HepG2 (cell line): Measurements from ENCODE around the gene EGFR. TPM values are rescaled to one million over a fixed set of nuclear protein-coding genes. Genes with fewer than 3 reads are reported as not detected.

ENCODE experiments used
- CEBPG ChIP-seq: IDR thresholded peaks from 2 replicates; pipeline ENCODE4 v1.6.1; 2016
- FOXA3 ChIP-seq: IDR thresholded peaks from 2 replicates; pipeline ENCODE4 v1.6.1; 2016; ENCODE audit warnings: missing genetic modification reagents, missing compliant biosample characterization
- HNRNPLL ChIP-seq: fragments of 200-400 bp; formaldehyde crosslinking; IDR thresholded peaks from 2 replicates; pipeline ENCODE4 v1.6.1; 2017; ENCODE audit warnings: mild to moderate bottlenecking, low read depth, low read length; ENCODE audit not compliant: poor library complexity, severe bottlenecking
- JUN ChIP-seq: sonication (generic); formaldehyde crosslinking; IDR thresholded peaks from 2 replicates; pipeline ENCODE4 v1.4.0; 2020; ENCODE audit warnings: mild to moderate bottlenecking, missing genetic modification reagents
- KAT7 ChIP-seq: IDR thresholded peaks from 2 replicates; pipeline ENCODE4 v1.6.1; 2018; ENCODE audit warnings: borderline replicate concordance, missing compliant biosample characterization
- LCORL ChIP-seq, 2 experiments: fragments of 450-650 bp in 1 of 2; sonication (generic) in 1 of 2; formaldehyde crosslinking in 1 of 2; IDR thresholded peaks; 2 replicates each; pipeline versions ENCODE4 v1.5.0 to v1.6.1; 2017 to 2020; ENCODE audit warnings: antibody characterized with exemption in 1 of 2, missing genetic modification reagents in 1 of 2
- NCOA1 ChIP-seq: sonication (generic); formaldehyde crosslinking; IDR thresholded peaks from 2 replicates; pipeline ENCODE4 v1.9.0; 2021; ENCODE audit warnings: missing genetic modification reagents
- NFIB ChIP-seq: sonication (generic); formaldehyde crosslinking; IDR thresholded peaks from 2 replicates; pipeline ENCODE4 v1.9.0; 2021; ENCODE audit warnings: missing genetic modification reagents, mild to moderate bottlenecking, borderline replicate concordance
- SMYD3 ChIP-seq: sonication (generic); formaldehyde crosslinking; IDR thresholded peaks from 2 replicates; pipeline ENCODE4 v1.8.1; 2023; ENCODE audit warnings: mild to moderate bottlenecking, missing genetic modification reagents
- TAF15 ChIP-seq: fragments of 200-400 bp; formaldehyde crosslinking; IDR thresholded peaks from one replicate; pipeline ENCODE4 v1.6.1; 2018; ENCODE audit warnings: mild to moderate bottlenecking, low read depth, low read length; ENCODE audit not compliant: poor library complexity, severe bottlenecking
- TOE1 ChIP-seq: sonication (generic); formaldehyde crosslinking; IDR thresholded peaks from 2 replicates; pipeline ENCODE4 v1.4.0; 2020; ENCODE audit warnings: mild to moderate bottlenecking, missing genetic modification reagents
- YEATS4 ChIP-seq: sonication (generic); formaldehyde crosslinking; IDR thresholded peaks from 2 replicates; pipeline ENCODE4 v1.4.0; 2020; ENCODE audit warnings: missing genetic modification reagents, borderline replicate concordance
- YY1 ChIP-seq: IDR thresholded peaks from 2 replicates; pipeline ENCODE4 v1.6.1; 2011; ENCODE audit warnings: low read length, low read depth, moderate library complexity, mild to moderate bottlenecking; ENCODE audit not compliant: insufficient read depth, insufficient replicate concordance
- ZNF75D ChIP-seq: sonication (generic); formaldehyde crosslinking; IDR thresholded peaks from 2 replicates; pipeline ENCODE4 v1.8.1; 2023; ENCODE audit warnings: missing genetic modification reagents, mild to moderate bottlenecking, borderline replicate concordance
- polyA plus RNA-seq, 8 experiments: library from polyadenylated mRNA; depleted of rRNA in 3 of 8; stranded (reverse) in 7 of 8; unstranded in 1 of 8; fragments of >200 nt; fragmentation: Illumina TruSeq in 4 of 8; extraction: Trizol in 4 of 8; gene quantifications; 2 replicates each; pipeline versions ENCODE4 v1.2.1 to v1.2.3, GENCODE V29; 2011 to 2016; ENCODE audit warnings: low read depth in 4 of 8, missing spikeins in 1 of 8, mixed read lengths in 1 of 8; ENCODE audit not compliant: insufficient read depth in 1 of 8
- total RNA-seq, 5 experiments: library from RNA; depleted of rRNA; stranded (reverse); fragments of >200 nt; fragmentation: Illumina TruSeq; extraction: Trizol; gene quantifications; 2 replicates each; pipeline ENCODE4 v1.2.3, GENCODE V29; 2016; ENCODE audit warnings: low read depth in 1 of 5
- TF ChIP-seq, protein P1 (sequence below): IDR thresholded peaks from 2 replicates; pipeline ENCODE4 v1.6.1; 2018; ENCODE audit warnings: missing genetic modification reagents, mild to moderate bottlenecking, missing compliant biosample characterization
- TF ChIP-seq, protein P2 (sequence below): IDR thresholded peaks from 2 replicates; pipeline ENCODE4 v1.6.1; 2016; ENCODE audit warnings: control low read depth
- TF ChIP-seq, protein P3 (sequence below): sonication (generic); formaldehyde crosslinking; IDR thresholded peaks from 2 replicates; pipeline ENCODE4 v1.5.0; 2020; ENCODE audit warnings: missing genetic modification reagents
- TF ChIP-seq, protein P4 (sequence below): sonication (generic); formaldehyde crosslinking; IDR thresholded peaks from 2 replicates; pipeline ENCODE4 v1.5.1; 2020; ENCODE audit warnings: missing genetic modification reagents, mild to moderate bottlenecking, borderline replicate concordance
- TF ChIP-seq, protein P5 (sequence below): sonication (generic); formaldehyde crosslinking; IDR thresholded peaks from 2 replicates; pipeline ENCODE4 v1.4.0; 2020; ENCODE audit warnings: low read depth, mild to moderate bottlenecking, missing genetic modification reagents

The EGFR gene
- total and polyA plus RNA-seq, 2 of the 13 experiments (the other 11 are each of a cell fraction or from before 2014, with no cell fraction given) = 7.0 to 10.0 TPM

DNA sequence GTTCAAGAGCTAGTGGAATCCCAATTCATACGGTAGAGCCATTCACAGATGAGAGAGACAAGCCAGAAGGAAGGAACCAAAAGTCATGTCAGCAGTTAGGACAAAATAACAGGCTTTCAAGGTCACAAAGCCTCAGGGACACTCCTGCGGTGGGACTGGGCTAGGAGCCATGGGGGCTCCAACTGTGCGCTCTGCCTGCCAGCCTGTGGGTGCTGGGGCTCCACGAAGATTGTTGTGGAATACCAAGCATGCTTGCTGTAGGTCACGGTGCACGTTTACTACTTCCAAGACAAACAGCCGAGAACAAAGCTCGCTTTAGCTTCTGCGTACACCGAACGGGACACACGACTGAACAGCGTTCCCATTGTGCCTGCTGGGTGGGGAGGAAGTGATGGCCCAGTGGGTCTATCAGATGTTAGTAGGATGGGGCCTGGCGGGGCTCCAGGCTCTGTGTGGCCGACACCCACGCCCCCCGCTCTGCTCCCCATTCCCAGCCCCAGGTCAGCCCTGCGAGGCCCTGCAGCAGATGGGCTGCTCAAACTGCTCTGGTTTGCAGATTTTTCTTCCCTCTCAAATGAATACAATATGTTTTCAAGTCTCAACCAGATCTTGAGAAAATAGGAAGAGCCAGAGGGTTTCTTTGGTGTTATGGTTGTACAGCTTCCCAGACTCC lies 158.9 kb downstream of the EGFR start (continued):
- TF ChIP-seq KAT7 (CRISPR knock-in tag) (0 out of 2 replicates have a peak, but pooled peaks have one; percentile 40), TOE1 (CRISPR knock-in tag) (0 out of 2 replicates have a peak, but pooled peaks have one; percentile 48), SMYD3 (no peak; the same call in 1 of the 2 replicates), JUN (peak; percentile 51; the same call in 1 of the 2 replicates), NCOA1 (0 out of 2 replicates have a peak, but pooled peaks have one; percentile 78), FOXA3 (CRISPR knock-in tag) (peak; percentile 83), CEBPG (CRISPR knock-in tag) (no peak), YY1 (peak; percentile 54), YEATS4 (CRISPR knock-in tag) (peak; percentile 86), NFIB (0 out of 2 replicates have a peak, but pooled peaks have one; percentile 48), HNRNPLL (peak; percentile 84), ZNF75D (no peak), LCORL (IDR thresholded peaks at IDR 0.05) (no peak), LCORL (CRISPR knock-in tag; IDR thresholded peaks at IDR 0.05) (peak; percentile 90; the same call in 1 of the 2 replicates), TAF15 (no peak)
- TF ChIP-seq, protein P1, sequence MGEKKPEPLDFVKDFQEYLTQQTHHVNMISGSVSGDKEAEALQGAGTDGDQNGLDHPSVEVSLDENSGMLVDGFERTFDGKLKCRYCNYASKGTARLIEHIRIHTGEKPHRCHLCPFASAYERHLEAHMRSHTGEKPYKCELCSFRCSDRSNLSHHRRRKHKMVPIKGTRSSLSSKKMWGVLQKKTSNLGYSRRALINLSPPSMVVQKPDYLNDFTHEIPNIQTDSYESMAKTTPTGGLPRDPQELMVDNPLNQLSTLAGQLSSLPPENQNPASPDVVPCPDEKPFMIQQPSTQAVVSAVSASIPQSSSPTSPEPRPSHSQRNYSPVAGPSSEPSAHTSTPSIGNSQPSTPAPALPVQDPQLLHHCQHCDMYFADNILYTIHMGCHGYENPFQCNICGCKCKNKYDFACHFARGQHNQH (CRISPR knock-in tag) = peak; percentile 85; the same call in 1 of the 2 replicates
- TF ChIP-seq, protein P2, sequence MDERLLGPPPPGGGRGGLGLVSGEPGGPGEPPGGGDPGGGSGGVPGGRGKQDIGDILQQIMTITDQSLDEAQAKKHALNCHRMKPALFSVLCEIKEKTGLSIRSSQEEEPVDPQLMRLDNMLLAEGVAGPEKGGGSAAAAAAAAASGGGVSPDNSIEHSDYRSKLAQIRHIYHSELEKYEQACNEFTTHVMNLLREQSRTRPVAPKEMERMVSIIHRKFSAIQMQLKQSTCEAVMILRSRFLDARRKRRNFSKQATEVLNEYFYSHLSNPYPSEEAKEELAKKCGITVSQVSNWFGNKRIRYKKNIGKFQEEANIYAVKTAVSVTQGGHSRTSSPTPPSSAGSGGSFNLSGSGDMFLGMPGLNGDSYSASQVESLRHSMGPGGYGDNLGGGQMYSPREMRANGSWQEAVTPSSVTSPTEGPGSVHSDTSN (CRISPR knock-in tag) = no peak
- TF ChIP-seq, protein P3, sequence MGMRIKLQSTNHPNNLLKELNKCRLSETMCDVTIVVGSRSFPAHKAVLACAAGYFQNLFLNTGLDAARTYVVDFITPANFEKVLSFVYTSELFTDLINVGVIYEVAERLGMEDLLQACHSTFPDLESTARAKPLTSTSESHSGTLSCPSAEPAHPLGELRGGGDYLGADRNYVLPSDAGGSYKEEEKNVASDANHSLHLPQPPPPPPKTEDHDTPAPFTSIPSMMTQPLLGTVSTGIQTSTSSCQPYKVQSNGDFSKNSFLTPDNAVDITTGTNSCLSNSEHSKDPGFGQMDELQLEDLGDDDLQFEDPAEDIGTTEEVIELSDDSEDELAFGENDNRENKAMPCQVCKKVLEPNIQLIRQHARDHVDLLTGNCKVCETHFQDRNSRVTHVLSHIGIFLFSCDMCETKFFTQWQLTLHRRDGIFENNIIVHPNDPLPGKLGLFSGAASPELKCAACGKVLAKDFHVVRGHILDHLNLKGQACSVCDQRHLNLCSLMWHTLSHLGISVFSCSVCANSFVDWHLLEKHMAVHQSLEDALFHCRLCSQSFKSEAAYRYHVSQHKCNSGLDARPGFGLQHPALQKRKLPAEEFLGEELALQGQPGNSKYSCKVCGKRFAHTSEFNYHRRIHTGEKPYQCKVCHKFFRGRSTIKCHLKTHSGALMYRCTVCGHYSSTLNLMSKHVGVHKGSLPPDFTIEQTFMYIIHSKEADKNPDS (CRISPR knock-in tag) = peak; percentile 89; the same call in 1 of the 2 replicates
- TF ChIP-seq, protein P4, sequence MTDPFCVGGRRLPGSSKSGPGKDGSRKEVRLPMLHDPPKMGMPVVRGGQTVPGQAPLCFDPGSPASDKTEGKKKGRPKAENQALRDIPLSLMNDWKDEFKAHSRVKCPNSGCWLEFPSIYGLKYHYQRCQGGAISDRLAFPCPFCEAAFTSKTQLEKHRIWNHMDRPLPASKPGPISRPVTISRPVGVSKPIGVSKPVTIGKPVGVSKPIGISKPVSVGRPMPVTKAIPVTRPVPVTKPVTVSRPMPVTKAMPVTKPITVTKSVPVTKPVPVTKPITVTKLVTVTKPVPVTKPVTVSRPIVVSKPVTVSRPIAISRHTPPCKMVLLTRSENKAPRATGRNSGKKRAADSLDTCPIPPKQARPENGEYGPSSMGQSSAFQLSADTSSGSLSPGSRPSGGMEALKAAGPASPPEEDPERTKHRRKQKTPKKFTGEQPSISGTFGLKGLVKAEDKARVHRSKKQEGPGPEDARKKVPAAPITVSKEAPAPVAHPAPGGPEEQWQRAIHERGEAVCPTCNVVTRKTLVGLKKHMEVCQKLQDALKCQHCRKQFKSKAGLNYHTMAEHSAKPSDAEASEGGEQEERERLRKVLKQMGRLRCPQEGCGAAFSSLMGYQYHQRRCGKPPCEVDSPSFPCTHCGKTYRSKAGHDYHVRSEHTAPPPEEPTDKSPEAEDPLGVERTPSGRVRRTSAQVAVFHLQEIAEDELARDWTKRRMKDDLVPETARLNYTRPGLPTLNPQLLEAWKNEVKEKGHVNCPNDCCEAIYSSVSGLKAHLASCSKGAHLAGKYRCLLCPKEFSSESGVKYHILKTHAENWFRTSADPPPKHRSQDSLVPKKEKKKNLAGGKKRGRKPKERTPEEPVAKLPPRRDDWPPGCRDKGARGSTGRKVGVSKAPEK (CRISPR knock-in tag) = peak; percentile 90; the same call in 1 of the 2 replicates
- TF ChIP-seq, protein P5, sequence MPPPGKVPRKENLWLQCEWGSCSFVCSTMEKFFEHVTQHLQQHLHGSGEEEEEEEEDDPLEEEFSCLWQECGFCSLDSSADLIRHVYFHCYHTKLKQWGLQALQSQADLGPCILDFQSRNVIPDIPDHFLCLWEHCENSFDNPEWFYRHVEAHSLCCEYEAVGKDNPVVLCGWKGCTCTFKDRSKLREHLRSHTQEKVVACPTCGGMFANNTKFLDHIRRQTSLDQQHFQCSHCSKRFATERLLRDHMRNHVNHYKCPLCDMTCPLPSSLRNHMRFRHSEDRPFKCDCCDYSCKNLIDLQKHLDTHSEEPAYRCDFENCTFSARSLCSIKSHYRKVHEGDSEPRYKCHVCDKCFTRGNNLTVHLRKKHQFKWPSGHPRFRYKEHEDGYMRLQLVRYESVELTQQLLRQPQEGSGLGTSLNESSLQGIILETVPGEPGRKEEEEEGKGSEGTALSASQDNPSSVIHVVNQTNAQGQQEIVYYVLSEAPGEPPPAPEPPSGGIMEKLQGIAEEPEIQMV (CRISPR knock-in tag) = peak; percentile 79; the same call in 1 of the 2 replicates
